HG02678 (cell line): ENCODE results near the gene HIRA.

ENCODE experiments used
- ATAC-seq: cut with Tn5 transposase; IDR thresholded peaks from one replicate; pipeline ENCODE4 v1.9.1; 2021; ENCODE audit warnings: mild to moderate bottlenecking, moderate library complexity; ENCODE audit not compliant: unreplicated experiment

HIRA gene

GRCh38 chr22:19358703-19359553, 72.6 kb downstream of the HIRA start:
- ATAC-seq, result no peak

- ATAC-seq, result no peak
These were observed 73.3 kb downstream of the HIRA start for GRCh38 chr22:19358195-19358594.

GRCh38 chr22:19357270-19358105, 74.0 kb downstream of the HIRA start:
- no peak for ATAC-seq

GRCh38 chr22:19356708-19357269, 74.7 kb downstream of the HIRA start:
- ATAC-seq, result no peak

GRCh38 chr22:19355413-19356157, 75.9 kb downstream of the HIRA start:
- no peak for ATAC-seq

GRCh38 chr22:19354201-19354600, 77.3 kb downstream of the HIRA start:
- ATAC-seq, result no peak

- no peak for ATAC-seq
These were observed 78.0 kb downstream of the HIRA start for GRCh38 chr22:19353363-19354131.

GRCh38 chr22:19352766-19353165, 78.8 kb downstream of the HIRA start:
- no peak for ATAC-seq

- no peak for ATAC-seq
These were observed 79.3 kb downstream of the HIRA start for GRCh38 chr22:19352217-19352616.

- no peak for ATAC-seq
These were observed 79.9 kb downstream of the HIRA start for GRCh38 chr22:19351604-19352003.

GRCh38 chr22:19350947-19351346, 80.6 kb downstream of the HIRA start:
- no peak for ATAC-seq

GRCh38 chr22:19350476-19350859, 81.1 kb downstream of the HIRA start:
- no peak for ATAC-seq

GRCh38 chr22:19349778-19350475, 81.6 kb downstream of the HIRA start:
- no peak for ATAC-seq

- ATAC-seq, result no peak
These were observed 84.8 kb downstream of the HIRA start for GRCh38 chr22:19346677-19347265.

- no peak for ATAC-seq
These were observed 87.1 kb downstream of the HIRA start for GRCh38 chr22:19344420-19344819.

GRCh38 chr22:19343470-19343869, 88.1 kb downstream of the HIRA start:
- ATAC-seq, result no peak

GRCh38 chr22:19341500-19341899, 90.0 kb downstream of the HIRA start:
- ATAC-seq, result no peak

GRCh38 chr22:19337137-19337536, 94.4 kb downstream of the HIRA start:
- no peak for ATAC-seq
